ENCODE measurements around the gene EPB41L1.

DNA sequence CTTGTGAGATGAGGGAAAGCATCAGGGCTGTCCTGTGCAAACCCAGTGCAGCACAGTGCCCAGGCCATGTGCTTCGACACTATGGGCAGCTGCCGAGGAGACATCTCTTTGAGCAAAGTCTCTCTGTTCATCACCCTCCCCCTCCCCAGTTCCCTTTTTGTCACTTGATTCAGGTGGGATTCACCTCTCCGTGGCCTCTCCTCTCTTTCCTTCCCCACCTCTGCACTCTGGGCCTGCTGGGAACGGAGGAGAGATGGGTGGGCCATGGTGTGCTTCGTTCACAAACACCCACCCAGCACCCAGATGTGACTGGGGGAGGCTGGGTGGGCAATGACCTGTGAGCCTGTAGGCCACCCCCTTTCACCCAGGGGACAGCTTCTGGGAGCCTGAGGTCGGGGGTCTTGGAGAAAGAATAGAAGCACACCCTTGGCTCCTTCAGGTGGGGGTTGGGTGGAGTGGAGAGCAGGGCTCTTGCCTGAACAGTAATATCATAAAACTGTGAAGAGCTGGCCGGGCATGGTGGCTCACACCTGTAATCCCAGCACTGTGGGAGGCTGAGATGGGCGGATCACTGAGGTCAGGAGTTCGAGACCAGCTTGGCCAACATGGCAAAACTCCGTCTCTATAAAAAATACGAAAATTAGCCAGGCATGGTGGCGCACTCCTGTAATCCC lies 118.1 kb downstream of the EPB41L1 start:
- TF ChIP-seq ZNF384 (IDR thresholded peaks at IDR 0.05) = no peak
- no peak for TF ChIP-seq FOXA1 (IDR thresholded peaks at IDR 0.05)
- no peak for TF ChIP-seq NFRKB (IDR thresholded peaks at IDR 0.05)
- no peak for TF ChIP-seq HDGF (IDR thresholded peaks at IDR 0.05; ENCODE audit: borderline replicate concordance)
- no peak for TF ChIP-seq ARNT (IDR thresholded peaks at IDR 0.05)
- no peak for TF ChIP-seq FOXM1 (IDR thresholded peaks at IDR 0.05; ENCODE audit: borderline replicate concordance)
- TF ChIP-seq FOXK2 (IDR thresholded peaks at IDR 0.05) = no peak
- TF ChIP-seq CTBP1 (IDR thresholded peaks at IDR 0.05; ENCODE audit: borderline replicate concordance) = no peak
- no peak for TF ChIP-seq ELF4 (IDR thresholded peaks at IDR 0.05)
- TF ChIP-seq SP1 (IDR thresholded peaks at IDR 0.05) = no peak
